PFSK-1 (cell line): ENCODE measurements around the gene BPIFB3.

Experiments used
- POLR2AphosphoS5 ChIP-seq: IDR thresholded peaks from 2 replicates; pipeline ENCODE4 v1.6.1; 2012; ENCODE audit warnings: low read depth, mild to moderate bottlenecking, control low read depth, low read length, moderate library complexity
- SIN3A ChIP-seq: IDR thresholded peaks from 2 replicates; pipeline ENCODE4 v1.6.1; 2012; ENCODE audit warnings: mild to moderate bottlenecking, low read length, moderate library complexity, borderline replicate concordance; ENCODE audit not compliant: insufficient read depth
- TAF1 ChIP-seq: IDR thresholded peaks from 2 replicates; pipeline ENCODE4 v1.6.1; 2012; ENCODE audit warnings: low read length, control low read depth, borderline replicate concordance; ENCODE audit not compliant: insufficient read depth
- TF ChIP-seq, protein P1 (sequence below), 2 experiments: IDR thresholded peaks; 2 replicates each; pipeline versions ENCODE4 v1.6.1 to v1.8.0; 2011 to 2012; ENCODE audit warnings: low read depth in 2 of 2, low read length in 2 of 2, control low read depth in 1 of 2, inconsistent platforms in 1 of 2, mild to moderate bottlenecking in 1 of 2, moderate library complexity in 1 of 2; ENCODE audit not compliant: insufficient read depth in 1 of 2

DNA sequence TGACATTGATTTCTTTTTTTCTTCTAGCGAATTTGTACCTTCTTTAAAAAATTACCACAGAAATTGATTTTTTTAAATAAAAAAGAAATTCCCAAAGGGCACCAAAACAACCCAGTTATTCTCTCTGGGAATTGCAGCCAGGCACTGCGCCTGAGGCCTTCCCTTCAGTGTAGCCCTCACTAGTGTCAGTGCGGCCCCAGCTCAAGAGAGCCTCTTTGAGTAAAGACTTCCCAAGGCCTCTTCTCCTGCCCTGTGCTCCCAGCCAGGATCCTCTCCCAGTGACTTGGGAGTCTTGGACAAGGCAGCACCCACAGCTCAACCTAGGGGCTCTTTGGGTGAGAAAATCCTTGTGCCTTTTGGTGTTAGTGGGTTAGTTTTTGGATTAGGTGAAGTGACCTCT lies 67.2 kb downstream of the BPIFB3 start:
- no peak for TF ChIP-seq POLR2AphosphoS5
- TF ChIP-seq, protein P1, sequence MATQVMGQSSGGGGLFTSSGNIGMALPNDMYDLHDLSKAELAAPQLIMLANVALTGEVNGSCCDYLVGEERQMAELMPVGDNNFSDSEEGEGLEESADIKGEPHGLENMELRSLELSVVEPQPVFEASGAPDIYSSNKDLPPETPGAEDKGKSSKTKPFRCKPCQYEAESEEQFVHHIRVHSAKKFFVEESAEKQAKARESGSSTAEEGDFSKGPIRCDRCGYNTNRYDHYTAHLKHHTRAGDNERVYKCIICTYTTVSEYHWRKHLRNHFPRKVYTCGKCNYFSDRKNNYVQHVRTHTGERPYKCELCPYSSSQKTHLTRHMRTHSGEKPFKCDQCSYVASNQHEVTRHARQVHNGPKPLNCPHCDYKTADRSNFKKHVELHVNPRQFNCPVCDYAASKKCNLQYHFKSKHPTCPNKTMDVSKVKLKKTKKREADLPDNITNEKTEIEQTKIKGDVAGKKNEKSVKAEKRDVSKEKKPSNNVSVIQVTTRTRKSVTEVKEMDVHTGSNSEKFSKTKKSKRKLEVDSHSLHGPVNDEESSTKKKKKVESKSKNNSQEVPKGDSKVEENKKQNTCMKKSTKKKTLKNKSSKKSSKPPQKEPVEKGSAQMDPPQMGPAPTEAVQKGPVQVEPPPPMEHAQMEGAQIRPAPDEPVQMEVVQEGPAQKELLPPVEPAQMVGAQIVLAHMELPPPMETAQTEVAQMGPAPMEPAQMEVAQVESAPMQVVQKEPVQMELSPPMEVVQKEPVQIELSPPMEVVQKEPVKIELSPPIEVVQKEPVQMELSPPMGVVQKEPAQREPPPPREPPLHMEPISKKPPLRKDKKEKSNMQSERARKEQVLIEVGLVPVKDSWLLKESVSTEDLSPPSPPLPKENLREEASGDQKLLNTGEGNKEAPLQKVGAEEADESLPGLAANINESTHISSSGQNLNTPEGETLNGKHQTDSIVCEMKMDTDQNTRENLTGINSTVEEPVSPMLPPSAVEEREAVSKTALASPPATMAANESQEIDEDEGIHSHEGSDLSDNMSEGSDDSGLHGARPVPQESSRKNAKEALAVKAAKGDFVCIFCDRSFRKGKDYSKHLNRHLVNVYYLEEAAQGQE (IDR thresholded peaks at IDR 0.05; ENCODE audit: insufficient read depth in 1 of 2, low read depth in 2 of 2, low read length in 2 of 2) = no peak
- TF ChIP-seq SIN3A = no peak
- TF ChIP-seq TAF1 = no peak
